Midbrain (tissue), 1 donor: ENCODE measurements around the gene EYA2.

Source experiments
- DNase-seq: peaks from one replicate; lab custom pipeline; 2025; lab: John Stamatoyannopoulos, UW

The EYA2 gene

GRCh38 chr20:46978951-46979491, 84.4 kb downstream of the EYA2 start:
- no peak for DNase-seq

DNA sequence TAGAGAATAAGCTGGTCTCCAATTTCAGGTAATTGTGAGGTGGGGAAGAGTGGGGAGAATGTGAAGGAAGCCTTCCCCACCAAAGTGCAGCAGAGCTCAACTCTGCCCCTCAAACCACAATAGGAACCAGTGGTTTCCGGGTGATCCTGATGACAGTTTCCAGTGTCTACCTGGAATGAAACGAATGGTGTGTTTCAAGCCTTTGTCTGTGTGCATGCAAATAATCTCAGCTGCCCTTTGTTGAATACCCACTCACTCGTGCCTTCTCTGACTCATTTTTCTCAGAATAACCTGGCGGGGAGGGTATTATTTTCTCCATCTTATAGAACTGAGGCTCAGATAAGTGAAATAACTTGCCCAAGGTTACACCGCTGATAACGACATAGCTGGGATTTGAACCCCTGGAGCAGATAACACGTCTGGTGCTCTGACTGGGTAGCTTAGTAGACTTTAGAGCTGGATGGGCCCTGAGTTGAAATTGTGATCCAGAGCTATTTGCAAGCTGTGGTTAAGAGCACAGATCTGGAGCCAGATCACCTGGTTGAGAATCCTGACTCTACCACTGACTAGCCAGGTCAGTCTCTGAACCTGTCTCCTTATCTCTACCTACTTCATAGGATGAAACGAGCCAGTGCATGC, 85.1 kb downstream of the EYA2 start:
- no peak for DNase-seq

DNA sequence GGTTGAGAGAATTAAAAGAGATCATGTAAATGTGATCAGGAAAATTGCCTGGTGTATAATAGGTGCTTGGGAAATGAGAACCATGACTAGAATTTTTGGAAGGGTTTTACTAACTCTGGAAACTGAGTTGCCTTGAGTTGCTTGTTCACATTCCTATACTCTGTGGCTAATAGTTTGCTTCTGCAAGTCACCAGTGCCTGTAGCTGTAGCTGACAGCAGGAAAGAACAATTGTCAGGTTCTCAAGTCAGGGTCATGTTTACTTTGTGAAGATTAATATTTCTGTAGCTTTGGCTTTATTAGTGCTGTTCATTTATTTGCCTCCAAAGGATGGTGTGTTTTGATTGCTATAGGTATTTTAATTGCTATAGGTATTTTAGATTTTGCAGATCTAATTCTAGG, 86.5 kb downstream of the EYA2 start:
- no peak for DNase-seq

DNA sequence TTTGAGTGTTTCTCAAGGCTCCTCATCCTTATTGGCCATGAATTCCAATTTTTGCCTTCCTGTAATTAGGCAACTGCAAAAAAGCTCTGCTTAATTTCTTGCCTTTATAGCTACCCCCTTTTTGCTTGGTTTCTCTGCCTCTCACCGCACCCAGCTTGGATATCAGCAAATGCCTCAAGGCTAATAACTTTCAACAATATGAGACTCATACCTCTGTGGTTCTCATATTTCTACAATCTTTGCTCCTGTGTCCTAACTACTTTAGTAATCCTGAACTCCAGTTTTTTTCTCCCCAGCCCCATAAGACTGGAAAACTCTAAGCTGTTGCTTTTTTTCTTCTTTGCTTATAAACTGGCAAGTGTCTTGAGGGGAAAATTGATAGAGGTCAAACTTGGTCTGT, 88.8 kb downstream of the EYA2 start:
- no peak for DNase-seq

DNA sequence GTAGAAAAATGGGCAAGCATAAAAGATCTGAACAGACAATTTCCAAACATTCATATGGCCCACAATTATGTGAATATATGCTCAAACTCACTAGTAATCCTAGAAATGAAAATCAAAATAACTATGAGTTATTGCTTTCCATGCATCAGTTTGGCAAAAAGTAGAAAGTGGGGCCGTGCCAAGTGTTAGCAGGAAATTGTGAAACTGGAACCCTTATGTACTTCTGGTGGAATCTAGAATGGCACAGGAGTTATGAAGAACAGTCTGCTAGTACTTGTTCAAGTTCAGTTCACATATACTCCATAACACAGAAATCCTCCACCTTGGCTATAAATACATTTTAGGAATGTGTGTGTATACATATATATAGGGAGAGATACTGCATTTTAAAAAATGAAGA, 89.8 kb downstream of the EYA2 start:
- no peak for DNase-seq

- DNase-seq, result no peak
Observed at GRCh38 chr20:46985250-46985649, 90.6 kb downstream of the EYA2 start.

DNA sequence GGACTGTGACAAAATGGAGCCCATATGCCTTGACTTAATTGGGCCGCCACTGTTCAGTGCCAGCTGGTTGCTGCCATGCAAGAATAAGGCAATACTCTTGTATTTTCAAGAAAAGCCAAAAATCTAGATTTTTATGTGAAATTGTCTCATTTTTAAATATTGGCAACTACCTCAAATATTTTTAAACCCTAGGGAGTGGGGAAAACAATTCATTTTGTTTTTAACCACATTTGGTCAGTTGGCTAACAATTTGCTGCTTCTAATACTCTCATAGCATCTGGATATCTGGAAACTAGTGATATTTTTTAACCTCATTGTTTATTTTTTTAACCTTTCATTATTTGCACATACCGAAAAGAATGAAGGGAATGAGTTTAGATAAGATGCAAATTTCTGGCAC, 91.0 kb downstream of the EYA2 start:
- DNase-seq, result no peak

- no peak for DNase-seq
Observed at GRCh38 chr20:46987001-46987400, 92.4 kb downstream of the EYA2 start.

DNA sequence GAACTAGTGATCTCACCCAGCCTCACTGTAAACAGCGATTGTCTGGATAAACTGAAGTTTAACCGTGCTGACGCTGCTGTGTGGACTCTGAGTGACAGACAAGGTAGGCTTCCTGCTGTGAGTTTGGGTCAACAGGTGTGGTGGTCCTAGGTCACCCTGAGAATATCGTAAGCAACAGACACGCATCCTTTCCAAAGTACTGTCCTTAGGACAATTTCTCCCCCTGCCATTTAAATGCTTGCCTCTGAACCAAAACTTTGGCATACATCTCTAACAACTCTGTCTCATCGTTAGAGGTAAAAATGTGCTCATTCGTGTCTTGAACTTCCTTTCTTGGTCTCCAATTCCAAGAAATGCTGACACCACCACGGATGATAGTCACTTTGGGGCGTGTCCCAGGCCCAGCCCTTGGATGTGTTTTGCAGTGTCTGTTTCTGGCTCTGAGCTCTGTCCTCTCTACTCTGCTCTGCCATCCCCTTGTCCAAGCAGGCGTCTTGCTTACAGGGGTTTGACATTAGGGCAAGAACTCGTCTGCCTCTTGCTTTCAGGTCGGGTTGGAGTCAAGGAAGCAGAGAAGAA, 95.5 kb downstream of the EYA2 start:
- no peak for DNase-seq

DNA sequence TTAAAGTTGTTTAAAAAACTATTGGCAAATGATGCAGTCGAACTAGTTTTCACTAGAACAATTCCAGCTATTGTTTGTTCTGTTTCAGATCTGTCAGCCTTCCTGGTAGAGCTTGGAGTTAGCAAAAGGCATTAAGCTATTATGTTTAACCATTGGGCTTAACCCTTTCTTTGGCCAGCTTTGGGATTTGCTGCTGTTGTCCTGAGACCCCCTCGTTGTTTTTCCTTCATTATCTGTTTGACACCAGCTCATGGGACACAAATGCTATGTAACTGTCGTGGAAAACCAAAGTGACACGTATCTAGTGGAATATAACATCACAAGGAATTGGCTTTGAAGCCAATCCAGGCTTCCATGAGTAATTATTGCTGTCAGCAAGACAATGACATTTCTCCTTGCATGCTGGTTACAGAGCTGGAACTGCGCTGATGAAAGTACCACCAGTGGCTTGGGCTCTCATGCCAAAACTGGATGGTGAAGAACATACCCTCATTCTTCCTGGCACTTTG, 96.0 kb downstream of the EYA2 start:
- no peak for DNase-seq

- DNase-seq, result no peak
Observed at GRCh38 chr20:46991168-46991567, 96.5 kb downstream of the EYA2 start.

DNA sequence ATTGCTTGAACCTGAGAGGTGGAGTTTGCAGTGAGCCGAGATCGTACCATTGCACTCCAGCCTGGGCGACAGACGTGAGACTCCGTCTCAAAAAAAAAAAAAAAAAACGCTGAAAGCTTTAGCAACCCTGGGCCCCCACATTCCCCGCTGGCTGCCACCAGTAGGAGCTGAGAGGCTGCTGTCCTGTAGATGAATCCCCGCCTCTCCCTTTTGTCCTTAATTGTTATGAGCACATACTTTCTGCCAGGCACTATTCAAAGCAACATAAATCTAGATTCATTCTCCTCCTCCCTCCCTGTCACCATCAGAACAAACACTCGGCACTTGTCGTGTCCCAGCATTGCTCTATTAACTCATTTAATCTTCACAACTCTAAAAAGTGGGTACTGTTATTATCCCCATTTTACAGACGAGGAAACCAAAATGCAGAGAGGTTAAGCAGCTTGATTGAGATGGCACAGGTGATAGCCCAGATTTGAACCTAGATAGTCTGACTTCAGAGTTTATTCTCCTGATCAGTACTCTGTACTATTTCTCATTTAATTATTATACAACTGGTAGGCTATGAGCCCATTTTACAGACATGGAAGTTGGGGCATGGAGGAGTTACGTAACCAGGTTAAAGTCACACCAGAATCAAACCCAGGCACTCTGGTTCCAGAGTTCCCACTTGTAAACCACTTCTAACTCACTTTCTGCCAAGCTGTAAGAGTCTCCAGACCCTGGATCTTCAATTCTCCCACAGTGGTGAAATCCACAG, 97.4 kb downstream of the EYA2 start:
- no peak for DNase-seq

DNA sequence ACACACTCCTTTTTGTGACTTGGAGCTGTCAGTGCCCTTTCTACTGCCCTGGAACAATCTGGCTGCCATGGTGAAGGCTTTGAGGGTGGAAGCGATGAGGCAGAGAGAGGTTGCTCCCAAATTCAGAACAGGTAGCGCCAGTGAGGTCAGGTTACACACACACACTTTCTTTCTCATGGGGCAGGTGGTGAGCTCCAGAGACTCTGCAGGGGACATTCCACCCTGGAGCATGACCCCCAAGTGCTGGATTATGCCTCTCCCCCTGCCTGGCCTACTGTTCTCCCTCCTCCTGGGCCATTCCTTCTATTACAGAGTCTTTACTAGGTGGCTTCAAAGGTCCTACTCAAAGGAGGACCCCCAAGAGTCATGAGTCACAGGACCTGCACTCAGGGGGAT, 98.0 kb downstream of the EYA2 start:
- no peak for DNase-seq

DNA sequence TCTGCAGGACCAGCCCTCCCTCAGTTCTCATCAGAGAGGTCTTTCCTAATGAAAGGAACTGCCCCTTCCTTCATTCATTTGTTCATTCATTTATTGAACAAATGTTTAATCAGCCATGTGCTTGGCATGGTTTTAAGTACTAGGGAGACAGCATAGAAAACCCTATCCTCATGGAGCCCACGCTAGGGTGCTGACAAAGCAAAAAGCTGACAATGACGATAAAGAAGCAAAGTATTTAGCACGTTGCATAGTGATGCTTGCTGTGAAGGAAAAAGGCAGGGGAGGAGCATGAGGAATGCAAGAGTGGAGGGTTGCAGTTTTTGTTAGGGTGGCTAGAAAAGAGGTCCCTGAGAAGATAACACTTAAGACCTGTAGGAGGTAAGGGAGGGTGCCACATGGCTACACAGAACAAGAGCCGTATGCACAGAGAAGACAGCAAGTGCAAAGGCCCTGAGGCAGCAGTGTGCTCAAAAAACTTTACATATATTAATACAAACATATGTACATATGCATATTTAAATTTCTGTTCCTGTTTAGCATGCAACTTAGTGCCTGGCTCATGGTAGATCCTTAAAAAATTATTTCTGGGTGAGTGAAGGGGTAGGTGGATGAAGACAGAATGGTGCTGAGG, 98.9 kb downstream of the EYA2 start:
- DNase-seq, result no peak

DNA sequence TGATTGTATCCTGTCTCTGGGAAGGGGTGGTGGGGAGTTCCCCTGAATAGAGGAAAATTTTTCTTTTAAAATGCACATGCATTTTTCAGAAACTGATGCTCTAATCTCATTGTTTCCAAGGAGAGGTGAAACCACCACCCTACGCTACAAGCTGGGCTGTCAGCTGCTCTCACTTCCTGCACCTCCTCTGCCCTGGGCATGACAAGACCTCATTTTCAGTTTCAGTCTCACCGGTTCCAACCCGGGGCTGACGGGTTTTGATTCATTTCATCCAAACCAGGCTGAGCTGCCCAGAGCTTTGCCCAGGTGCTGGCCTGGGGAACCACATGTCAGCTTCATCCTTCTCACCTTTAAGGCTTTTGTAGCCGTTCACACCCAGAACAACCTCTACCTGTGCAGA, 99.7 kb downstream of the EYA2 start:
- DNase-seq, result no peak

DNA sequence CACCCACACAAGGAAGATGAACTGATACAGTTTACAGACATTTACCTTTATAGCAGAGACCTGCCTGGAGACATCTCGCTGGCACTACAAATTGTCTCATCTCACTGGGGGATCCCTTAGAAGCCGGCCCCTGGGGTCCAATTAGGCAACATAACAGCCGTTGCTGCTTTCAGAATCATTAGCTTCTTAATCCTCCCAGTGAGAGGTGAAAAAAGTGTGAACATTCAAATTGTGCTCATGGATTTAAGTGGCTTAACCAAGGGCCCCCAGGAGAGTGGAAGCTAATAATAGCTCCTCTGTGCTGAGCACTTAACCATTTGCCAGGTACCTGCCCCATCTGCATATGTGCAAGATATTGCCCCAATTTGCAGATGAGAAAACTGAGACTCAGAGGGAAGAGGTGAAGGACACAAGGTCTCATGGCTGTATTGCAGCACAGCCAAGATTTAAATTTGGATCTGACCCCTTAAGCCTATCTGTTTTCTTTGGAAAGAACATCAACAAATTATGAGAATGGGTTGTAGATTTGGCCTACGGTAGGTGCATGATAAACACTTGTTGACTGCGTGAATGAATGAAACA, 101.0 kb downstream of the EYA2 start:
- DNase-seq, result no peak

DNA sequence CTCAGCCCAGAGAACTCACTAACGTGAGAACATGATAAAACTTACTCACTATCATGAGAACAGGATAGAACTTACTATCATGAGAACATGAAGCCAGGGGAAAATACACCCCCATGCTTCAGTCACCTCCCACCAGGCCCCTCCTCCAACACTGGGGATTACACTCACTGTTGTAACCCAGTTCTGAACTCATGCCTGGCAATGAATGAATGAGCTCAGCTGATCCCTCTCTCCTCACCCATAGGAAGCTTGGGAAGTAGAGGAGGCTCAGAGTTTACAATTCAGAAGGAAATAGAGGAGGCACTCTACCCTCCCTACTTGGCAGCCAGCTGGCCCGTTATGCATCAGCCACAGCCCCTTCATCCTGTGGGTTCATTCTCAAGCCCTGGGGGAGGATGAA, 102.5 kb downstream of the EYA2 start:
- no peak for DNase-seq

GRCh38 chr20:46998477-46999240, 104.0 kb downstream of the EYA2 start:
- DNase-seq, result no peak

GRCh38 chr20:46999801-47000465, 105.3 kb downstream of the EYA2 start:
- DNase-seq, result no peak

GRCh38 chr20:47003223-47003622, 108.6 kb downstream of the EYA2 start:
- DNase-seq, result no peak

DNA sequence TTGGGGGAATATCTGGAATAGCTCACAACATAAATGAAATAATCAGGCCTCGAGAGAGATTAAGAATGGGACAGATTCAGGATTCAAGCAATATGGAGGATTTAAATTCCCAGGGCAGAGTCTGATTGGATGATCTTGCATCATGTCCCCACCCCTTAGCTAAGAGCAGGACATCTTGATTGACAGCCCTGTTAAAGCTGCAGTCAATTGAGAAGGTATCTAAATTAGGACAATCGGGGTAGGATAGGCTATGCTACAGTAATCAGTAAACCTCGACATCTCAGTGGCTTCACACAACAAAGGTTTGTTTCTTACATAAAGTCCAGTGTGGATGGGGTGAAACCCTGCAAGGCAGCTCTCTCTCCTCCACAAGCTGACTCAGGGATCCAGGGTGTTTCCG, 109.5 kb downstream of the EYA2 start:
- no peak for DNase-seq
